Activated CD8-positive, alpha-beta T cell treated with anti-CD3 and anti-CD28 coated beads, Interleukin-2, amount 10 ng/mL, durations not matched to agents 7 days and 5 days (primary cell): ENCODE data around the gene RAB40A. TPM values are rescaled to one million over a fixed set of nuclear protein-coding genes. Genes with fewer than 3 reads are reported as not detected.

Experiments used
- ATAC-seq: fragments of 150-1000 bp; cut with Tn5 transposase; one replicate; pipeline ENCODE4 v1.10.0; 2021; ENCODE audit warnings: moderate library complexity
- CTCF ChIA-PET: fragments of 350-600 bp; sonication (Branson Sonifier 250); formaldehyde crosslinking; loops from one replicate; lab custom pipeline; 2021; ENCODE audit warnings: antibody characterized with exemption; lab: Charles Lee
- POLR2A ChIA-PET: fragments of 350-600 bp; sonication (Branson Sonifier 250); formaldehyde crosslinking; loops from one replicate; lab custom pipeline; 2021; ENCODE audit warnings: antibody characterized with exemption; lab: Charles Lee
- DNase-seq: peaks from one replicate; pipeline ENCODE4 v3.0.0-alpha.2; 2020
- H3K27ac Mint-ChIP-seq: one replicate; pipeline ENCODE4 v1.8.0; 2021; ENCODE audit warnings: mild to moderate bottlenecking, mixed read lengths
- H3K27me3 Mint-ChIP-seq: one replicate; pipeline ENCODE4 v1.8.0; 2021; ENCODE audit warnings: low read depth, mixed read lengths
- H3K36me3 Mint-ChIP-seq: one replicate; pipeline ENCODE4 v1.8.0; 2021; ENCODE audit warnings: low read depth, mixed read lengths
- H3K4me1 Mint-ChIP-seq: one replicate; pipeline ENCODE4 v1.8.0; 2021; ENCODE audit warnings: low read depth, mixed read lengths
- H3K4me3 Mint-ChIP-seq: one replicate; pipeline ENCODE4 v1.8.0; 2021; ENCODE audit warnings: mild to moderate bottlenecking, mixed read lengths
- H3K9me3 Mint-ChIP-seq: one replicate; pipeline ENCODE4 v1.8.0; 2022; ENCODE audit warnings: mixed read lengths; ENCODE audit not compliant: insufficient read depth
- total RNA-seq, 2 experiments: library from RNA; stranded (reverse); gene quantifications; one replicate each; pipeline ENCODE4 v1.2.3, GENCODE V29; 2021

The RAB40A gene, protein sequence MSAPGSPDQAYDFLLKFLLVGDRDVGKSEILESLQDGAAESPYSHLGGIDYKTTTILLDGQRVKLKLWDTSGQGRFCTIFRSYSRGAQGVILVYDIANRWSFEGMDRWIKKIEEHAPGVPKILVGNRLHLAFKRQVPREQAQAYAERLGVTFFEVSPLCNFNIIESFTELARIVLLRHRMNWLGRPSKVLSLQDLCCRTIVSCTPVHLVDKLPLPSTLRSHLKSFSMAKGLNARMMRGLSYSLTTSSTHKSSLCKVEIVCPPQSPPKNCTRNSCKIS
- total RNA-seq: not detected

DNA sequence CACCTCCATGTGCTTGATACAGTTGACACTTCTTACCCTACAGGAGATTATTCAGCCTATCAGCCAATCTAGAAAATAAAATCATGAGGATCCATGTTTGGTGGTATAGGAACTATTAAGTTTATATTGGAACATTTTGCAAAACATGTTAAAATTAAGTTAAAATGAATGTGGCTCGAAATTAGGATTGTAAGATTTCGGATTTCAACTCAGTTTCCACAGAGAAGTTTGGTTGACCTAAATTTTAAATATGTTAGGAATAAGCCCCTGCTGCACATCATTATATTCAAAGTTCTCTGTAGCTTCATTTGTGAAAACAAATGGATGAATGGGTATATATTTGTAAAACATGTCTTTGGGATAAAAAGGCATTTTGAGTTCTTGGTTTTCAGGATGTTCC lies at the start of gene RAB40A:
Gene RAB40A, minus strand, starts transcription at position 101 of the 400 bp plus-strand sequence. CDS start 18,733 bp downstream, outside the sequence.
- H3K9me3 Mint-ChIP-seq: no peaks in the 10 kb centered on the region
- POLR2A ChIA-PET: no interaction called here

DNA sequence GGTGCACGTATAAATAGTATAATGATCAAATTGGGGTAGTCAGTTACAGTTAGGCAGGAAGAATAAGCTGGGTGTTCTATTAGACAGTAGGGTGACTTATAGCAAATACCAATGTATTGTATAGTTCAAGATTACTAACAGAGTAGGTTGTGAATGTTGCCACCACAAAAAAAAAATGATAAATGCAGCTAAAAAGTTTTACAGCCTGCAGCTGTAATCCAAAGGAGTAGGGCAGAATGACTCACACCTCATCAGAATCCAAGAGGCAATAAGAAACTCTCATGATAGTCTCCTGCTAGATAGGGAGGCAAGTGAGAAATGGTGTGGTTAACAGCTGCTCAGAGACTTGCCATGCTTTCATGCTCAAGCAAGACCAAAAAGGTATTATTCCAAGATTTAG lies 46.5 kb upstream of the RAB40A start:
- CTCF ChIA-PET: no interaction called here
- H3K4me3 Mint-ChIP-seq: no peak overlapping the region
- H3K27me3 Mint-ChIP-seq: peaks cover 3% of the 10 kb centered on the region
- H3K36me3 Mint-ChIP-seq: no peaks in the 10 kb centered on the region
- no peaks in the 10 kb centered on the region for H3K9me3 Mint-ChIP-seq
- no peak overlapping the region for H3K27ac Mint-ChIP-seq
- no peak for DNase-seq
- no peak for ATAC-seq
- H3K4me1 Mint-ChIP-seq: no peaks in the 10 kb centered on the region
- POLR2A ChIA-PET: no interaction called here

More for the DNA sequence above, at the start of gene RAB40A:
- Mint-ChIP-seq H3K4me3 (no peak within 1 kb of the TSS), H3K36me3 (no peaks in the 10 kb centered on the region), H3K4me1 (no peaks in the 10 kb centered on the region), H3K27ac (no peak within 1 kb of the TSS), H3K27me3 (no peaks in the 10 kb centered on the region)
- DNase-seq: no peak
- CTCF ChIA-PET: no interaction called here
- ATAC-seq: no peak

DNA sequence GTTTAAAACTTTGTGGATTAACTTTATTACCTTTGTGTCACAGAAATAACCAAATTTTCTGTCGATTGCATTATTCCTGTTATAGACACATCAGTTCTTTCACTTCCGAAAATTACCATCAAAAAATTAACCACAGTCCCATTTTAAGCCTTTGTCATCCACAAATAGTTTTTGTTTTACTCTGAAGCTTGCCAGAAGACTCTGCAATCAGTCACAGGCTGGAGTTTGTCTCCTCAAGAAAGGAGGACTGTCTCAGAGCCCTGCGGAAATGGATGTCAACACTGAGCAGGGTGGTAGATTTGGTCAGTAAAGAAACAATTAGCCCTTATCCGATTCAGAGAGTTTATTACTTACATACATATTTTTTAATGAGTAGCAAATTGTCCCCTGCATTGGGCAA lies 45.9 kb upstream of the RAB40A start:
- Mint-ChIP-seq H3K4me3 (no peak overlapping the region), H3K27ac (no peak overlapping the region), H3K9me3 (no peaks in the 10 kb centered on the region), H3K36me3 (no peaks in the 10 kb centered on the region), H3K27me3 (peaks cover 5% of the 10 kb centered on the region), H3K4me1 (no peaks in the 10 kb centered on the region)
- DNase-seq (no peak), ATAC-seq (no peak)
- POLR2A ChIA-PET: no interaction called here
- CTCF ChIA-PET: no interaction called here

DNA sequence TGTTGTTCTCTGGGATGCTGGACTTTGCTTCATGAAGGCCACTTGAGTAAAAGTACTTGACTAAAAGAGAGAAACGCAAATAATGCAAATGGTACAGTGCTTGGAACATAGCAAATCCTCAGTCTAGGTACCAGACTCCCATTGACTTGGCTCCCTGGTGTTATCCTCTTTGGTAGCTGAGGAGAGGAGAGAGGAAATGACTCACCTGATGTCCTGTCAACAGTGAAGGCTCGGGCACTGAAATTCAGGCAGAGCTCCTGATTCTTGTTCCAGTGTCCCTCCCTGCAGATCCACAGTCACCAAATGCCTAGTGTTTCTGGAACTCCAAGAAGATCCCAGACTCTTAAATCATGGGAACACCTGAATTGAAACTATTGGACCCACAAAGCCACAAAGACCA lies 43.5 kb upstream of the RAB40A start:
- H3K4me1 Mint-ChIP-seq: no peaks in the 10 kb centered on the region
- no peak overlapping the region for H3K27ac Mint-ChIP-seq
- ChIA-PET CTCF (no interaction called here), POLR2A (no interaction called here)
- ATAC-seq (no peak), DNase-seq (no peak)
- H3K4me3 Mint-ChIP-seq: no peak overlapping the region
- H3K27me3 Mint-ChIP-seq: peaks cover 5% of the 10 kb centered on the region
- no peaks in the 10 kb centered on the region for H3K36me3 Mint-ChIP-seq
- H3K9me3 Mint-ChIP-seq: no peaks in the 10 kb centered on the region

DNA sequence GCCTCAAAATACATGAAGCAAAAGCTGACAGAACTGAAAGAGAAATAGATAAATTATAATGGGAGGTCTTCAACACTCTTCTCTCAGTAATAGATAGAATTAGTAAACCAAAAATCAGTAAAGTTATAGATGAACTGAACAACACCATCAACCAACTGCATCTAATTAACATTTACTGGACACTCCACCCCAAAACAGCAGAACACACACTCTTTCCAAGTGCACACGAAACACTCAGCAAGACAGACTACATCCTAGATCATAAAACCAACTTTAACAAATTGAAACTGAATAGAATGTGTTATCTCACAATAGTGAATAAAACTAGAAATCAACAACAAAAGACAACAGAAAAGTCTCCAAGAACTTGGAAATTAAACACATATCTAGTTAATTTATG lies 41.0 kb upstream of the RAB40A start:
- Mint-ChIP-seq H3K36me3 (no peaks in the 10 kb centered on the region), H3K4me1 (no peaks in the 10 kb centered on the region), H3K4me3 (no peak overlapping the region), H3K27me3 (peaks cover 5% of the 10 kb centered on the region), H3K27ac (no peak overlapping the region), H3K9me3 (no peaks in the 10 kb centered on the region)
- ChIA-PET CTCF (interaction anchor here (1.6 kb wide), 1 partner anchor 27 kb away, joined by 5 read pairs; no protein-coding TSS in a partner anchor), POLR2A (no interaction called here)
- no peak for DNase-seq
- ATAC-seq: no peak

DNA sequence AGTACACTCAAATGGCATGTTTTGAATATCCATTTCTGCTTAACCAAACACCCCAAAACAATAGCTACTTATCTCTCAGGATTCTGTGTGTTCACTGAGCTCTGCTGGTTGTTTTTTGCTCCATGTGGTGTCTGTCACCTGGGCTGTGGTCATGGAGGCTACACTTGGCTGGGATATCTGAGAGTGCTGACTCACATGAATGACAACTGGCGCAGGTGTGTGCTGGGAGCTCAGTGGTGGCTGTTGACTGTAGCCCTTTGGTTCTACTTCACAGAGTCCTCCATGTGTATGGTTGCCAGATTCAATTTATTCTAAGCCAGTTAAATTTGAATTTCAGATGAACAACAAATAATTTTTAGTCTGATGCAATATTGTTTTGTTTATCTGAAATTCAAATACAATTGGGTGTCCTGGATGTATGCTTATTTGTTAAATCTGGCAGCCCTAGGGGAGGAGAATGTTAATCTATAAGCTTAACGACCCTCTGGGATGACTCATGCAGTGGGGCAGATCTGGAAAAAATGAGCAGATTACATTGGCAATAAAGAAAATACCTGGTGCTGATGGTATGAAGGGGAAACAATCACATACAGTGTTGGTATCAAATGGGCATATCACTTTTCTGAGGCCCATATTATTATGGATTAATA lies 37.8 kb upstream of the RAB40A start:
- Mint-ChIP-seq H3K9me3 (no peaks in the 10 kb centered on the region), H3K4me1 (peaks cover 3% of the 10 kb centered on the region), H3K36me3 (no peaks in the 10 kb centered on the region), H3K4me3 (no peak overlapping the region), H3K27ac (no peak overlapping the region), H3K27me3 (peaks cover 5% of the 10 kb centered on the region)
- ChIA-PET POLR2A (no interaction called here), CTCF (no interaction called here)
- DNase-seq (no peak), ATAC-seq (no peak)

DNA sequence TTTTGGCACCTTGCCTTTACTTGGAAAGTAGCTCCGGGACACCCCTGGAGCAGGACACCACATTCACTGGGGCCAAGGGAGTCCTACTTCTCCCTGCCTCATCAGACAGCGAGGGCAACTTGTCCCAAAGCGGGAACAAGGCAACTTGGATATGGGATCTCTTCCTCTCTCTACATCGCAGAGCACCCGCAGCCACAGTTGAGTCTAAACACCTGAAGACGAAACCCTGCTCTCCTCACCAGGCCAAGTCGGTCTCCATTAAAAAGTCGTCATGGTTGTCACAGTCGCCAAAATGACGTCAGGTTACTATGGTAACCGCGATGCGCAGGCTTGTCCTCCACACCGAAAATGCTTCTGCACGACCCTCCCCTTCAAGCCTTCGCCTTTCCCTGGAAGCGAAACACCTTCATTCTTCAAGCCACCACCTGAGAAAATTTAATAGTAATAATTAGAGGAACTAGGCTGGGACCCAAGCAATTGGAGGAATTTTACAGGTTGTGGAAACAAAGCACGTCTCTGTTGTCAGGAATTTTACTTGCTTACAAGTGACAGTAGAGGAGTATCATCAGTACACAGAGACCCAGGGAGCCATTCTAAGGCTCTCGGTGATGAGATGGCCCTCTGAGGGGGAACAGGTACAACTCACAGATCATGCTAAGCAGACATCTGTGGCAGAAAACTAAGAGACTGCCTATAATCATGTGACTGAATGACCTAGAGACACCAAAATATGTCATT lies 35.6 kb upstream of the RAB40A start:
- Mint-ChIP-seq H3K27me3 (peaks cover 3% of the 10 kb centered on the region), H3K4me1 (peaks cover 3% of the 10 kb centered on the region), H3K36me3 (no peaks in the 10 kb centered on the region), H3K4me3 (peak overlapping the region; percentile 86), H3K27ac (peak overlapping the region; percentile 89), H3K9me3 (no peaks in the 10 kb centered on the region)
- POLR2A ChIA-PET: no interaction called here
- DNase-seq (peak; percentile 78), ATAC-seq (peak; percentile 93)
- CTCF ChIA-PET: no interaction called here

DNA sequence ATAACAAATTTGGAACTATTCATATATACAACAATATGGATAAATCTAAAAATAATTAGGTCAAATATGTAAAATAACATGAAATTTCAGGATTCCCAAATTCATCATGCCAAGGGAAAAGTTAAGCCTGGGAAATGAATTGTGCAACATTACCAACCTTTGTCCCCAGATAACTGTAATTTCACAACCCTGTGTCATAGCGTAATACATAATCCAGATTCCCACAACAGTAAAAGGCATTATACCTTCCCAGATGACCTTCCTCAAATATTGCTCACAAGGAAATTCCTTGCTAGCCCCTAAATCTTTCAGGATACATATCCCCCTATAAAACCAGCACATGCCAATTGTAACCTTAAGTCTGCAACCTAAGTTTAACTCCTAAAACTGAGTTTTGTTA lies 32.9 kb upstream of the RAB40A start:
- ChIA-PET CTCF (no interaction called here), POLR2A (no interaction called here)
- H3K27me3 Mint-ChIP-seq: no peaks in the 10 kb centered on the region
- H3K27ac Mint-ChIP-seq: no peak overlapping the region
- H3K36me3 Mint-ChIP-seq: no peaks in the 10 kb centered on the region
- ATAC-seq: no peak
- no peaks in the 10 kb centered on the region for H3K9me3 Mint-ChIP-seq
- H3K4me1 Mint-ChIP-seq: peaks cover 3% of the 10 kb centered on the region
- no peak overlapping the region for H3K4me3 Mint-ChIP-seq
- DNase-seq: no peak

DNA sequence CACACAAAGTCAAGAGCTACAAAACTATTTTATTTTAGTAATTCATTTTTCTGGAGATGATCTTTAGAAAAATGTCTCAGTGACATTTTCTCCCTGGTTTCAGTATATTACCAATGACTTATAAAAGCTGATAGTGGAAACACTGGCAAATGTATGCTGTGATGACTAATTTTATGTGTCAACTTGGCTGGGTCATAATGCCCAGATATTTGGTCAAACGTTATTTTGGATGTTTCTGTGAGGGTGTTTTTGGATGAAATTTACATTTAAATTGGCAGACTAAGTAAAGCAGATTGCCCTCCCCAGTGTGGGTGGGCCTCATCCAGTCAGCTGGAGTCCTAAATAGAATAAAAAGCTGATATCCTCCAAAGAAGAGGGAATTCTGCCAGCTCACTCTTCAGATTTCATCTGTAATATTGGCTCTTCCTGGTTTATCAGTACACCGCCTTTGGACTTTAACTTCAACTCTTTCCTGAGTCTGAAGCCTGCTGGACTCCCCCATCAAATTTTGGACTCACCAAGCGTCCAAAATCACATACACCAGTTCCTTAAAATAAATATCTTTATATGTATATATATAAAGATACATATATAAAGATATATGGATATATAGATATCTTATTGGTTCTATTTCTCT lies 31.2 kb upstream of the RAB40A start:
- peaks cover 3% of the 10 kb centered on the region for H3K4me1 Mint-ChIP-seq
- H3K4me3 Mint-ChIP-seq: no peak overlapping the region
- ChIA-PET POLR2A (no interaction called here), CTCF (no interaction called here)
- no peaks in the 10 kb centered on the region for H3K9me3 Mint-ChIP-seq
- ATAC-seq: no peak
- no peaks in the 10 kb centered on the region for H3K36me3 Mint-ChIP-seq
- DNase-seq: no peak
- no peaks in the 10 kb centered on the region for H3K27me3 Mint-ChIP-seq
- H3K27ac Mint-ChIP-seq: no peak overlapping the region

DNA sequence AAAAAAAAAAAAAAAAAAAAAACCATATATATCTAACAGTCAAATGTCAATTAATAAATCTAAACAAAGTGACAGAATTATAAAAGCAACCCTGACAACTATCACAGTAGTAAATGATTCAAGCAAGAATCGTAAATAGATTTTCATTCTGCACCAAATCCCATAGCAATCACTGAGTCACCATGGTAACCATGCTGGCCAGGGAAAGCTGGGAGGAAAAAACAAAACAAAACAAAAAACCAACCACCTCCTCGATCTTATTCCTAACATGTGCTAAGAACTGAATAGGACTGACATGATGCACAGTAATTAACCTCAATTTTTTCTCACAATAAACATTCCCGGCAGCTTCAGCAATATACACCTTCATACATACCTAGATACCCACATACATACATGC lies 30.6 kb upstream of the RAB40A start:
- H3K36me3 Mint-ChIP-seq: no peaks in the 10 kb centered on the region
- CTCF ChIA-PET: no interaction called here

DNA sequence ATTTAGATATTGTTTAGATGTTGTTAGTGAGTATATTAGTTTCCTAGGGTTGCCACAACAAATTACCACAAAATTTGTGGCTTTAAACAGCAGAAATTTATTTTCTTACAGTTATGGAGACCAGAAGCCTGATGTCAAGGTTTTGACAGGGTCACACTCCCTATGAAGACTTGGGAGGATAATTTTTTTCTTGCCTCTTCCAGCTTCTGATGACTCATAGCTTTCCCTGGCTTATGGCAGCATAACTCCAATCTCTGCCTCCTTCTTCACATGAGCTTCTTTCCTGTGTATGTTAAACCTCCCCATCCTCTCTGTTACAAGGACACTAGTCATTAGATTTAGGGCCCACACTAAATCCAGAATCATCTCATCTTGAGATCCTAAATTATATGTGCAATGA lies 20.9 kb upstream of the RAB40A start:
- no peaks in the 10 kb centered on the region for H3K4me1 Mint-ChIP-seq
- no peak overlapping the region for H3K27ac Mint-ChIP-seq
- no peaks in the 10 kb centered on the region for H3K36me3 Mint-ChIP-seq
- CTCF ChIA-PET: no interaction called here
- no peaks in the 10 kb centered on the region for H3K9me3 Mint-ChIP-seq
- no peak overlapping the region for H3K4me3 Mint-ChIP-seq
- DNase-seq (no peak), ATAC-seq (no peak)
- POLR2A ChIA-PET: no interaction called here
- no peaks in the 10 kb centered on the region for H3K27me3 Mint-ChIP-seq

More for the DNA sequence above, 30.6 kb upstream of the RAB40A start:
- no peak overlapping the region for H3K27ac Mint-ChIP-seq
- DNase-seq (no peak), ATAC-seq (no peak)
- no peaks in the 10 kb centered on the region for H3K27me3 Mint-ChIP-seq
- POLR2A ChIA-PET: no interaction called here
- H3K9me3 Mint-ChIP-seq: no peaks in the 10 kb centered on the region
- no peak overlapping the region for H3K4me3 Mint-ChIP-seq
- peaks cover 3% of the 10 kb centered on the region for H3K4me1 Mint-ChIP-seq

DNA sequence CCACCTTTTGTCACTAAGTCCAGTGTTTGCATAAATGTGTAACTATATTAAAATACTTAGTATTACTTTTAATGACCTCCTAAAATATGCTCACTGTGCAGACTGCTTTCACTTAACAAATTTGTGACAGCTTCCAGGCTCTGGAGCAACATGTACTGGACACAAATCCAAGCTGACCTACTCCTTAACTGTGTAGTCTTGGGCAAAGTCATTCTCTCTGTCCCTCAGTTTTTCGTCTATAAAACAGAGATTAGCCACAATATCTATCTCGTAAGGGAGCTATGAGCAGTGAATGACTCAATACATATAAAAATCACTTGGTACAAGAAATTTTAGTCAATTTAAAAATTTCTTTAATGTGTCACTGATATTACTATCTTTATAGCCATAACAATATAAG lies 20.4 kb upstream of the RAB40A start:
- H3K9me3 Mint-ChIP-seq: no peaks in the 10 kb centered on the region
- ChIA-PET POLR2A (no interaction called here), CTCF (no interaction called here)
- ATAC-seq (no peak), DNase-seq (no peak)
- H3K4me3 Mint-ChIP-seq: no peak overlapping the region
- H3K27me3 Mint-ChIP-seq: no peaks in the 10 kb centered on the region
- no peak overlapping the region for H3K27ac Mint-ChIP-seq
- no peaks in the 10 kb centered on the region for H3K4me1 Mint-ChIP-seq
- H3K36me3 Mint-ChIP-seq: no peaks in the 10 kb centered on the region
